Activated CD8-positive, alpha-beta memory T cell treated with anti-CD3 and anti-CD28 coated beads, Interleukin-2, amount 50 U/mL, for 48 hours (primary cell): ENCODE measurements around the gene CRIP2.

ENCODE experiments used
- DNase-seq: peaks from one replicate; pipeline ENCODE4 v3.0.0-alpha.2; 2020

Gene CRIP2

DNA sequence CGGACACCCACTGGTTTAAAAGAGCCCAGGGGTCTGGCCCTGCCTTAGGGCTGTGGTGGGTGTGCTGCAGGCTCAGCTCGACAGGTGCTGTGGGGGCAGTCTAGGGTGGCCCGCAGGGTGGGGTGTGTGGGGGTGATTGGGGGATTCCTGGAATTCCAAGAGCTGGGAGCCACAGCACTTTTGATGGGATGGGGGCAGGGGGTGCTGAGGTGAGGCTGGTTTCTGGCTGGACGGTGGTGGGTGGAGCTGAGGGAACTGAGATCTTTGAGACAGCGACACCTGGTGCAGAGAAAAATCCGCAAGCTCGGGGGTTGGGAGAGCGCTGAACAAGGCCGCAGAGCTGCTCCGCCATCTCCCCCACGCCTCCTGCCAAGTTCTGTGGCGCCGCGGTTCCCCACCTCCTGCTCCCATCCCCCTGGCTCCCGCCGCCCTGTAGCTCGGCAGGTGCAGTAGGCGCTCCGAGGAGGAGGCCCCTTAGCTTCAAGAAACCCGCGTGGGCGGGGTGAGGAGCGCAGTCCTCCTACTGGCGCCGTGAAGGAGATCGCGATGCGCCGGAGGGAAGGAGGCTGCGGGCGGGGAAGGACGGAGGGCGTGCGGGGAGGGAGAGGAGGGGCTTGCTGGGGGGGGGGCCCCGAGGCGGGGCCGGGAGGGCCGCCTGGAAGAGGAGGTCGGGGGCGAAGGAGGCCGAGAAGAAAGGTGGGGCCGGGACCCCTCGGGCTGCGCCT lies 15.1 kb downstream of the CRIP2 start:
- DNase-seq, result peak; percentile 89

DNA sequence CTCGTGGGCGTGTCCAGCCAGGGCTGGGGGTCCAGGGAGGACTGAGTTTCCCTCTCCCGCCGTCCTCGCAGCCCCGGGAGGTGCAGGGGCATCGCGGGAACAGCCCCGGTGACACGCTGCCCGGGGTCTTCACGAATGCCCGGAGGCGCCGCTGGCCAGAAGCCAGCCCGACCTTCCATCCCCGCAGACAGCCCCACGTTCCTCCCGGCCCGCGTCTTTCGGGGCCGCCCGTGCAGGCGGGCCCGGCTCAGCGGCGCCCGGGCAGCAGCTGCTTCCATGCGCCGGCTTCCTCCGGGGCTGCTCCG lies 15.6 kb downstream of the CRIP2 start:
- no peak for DNase-seq

DNA sequence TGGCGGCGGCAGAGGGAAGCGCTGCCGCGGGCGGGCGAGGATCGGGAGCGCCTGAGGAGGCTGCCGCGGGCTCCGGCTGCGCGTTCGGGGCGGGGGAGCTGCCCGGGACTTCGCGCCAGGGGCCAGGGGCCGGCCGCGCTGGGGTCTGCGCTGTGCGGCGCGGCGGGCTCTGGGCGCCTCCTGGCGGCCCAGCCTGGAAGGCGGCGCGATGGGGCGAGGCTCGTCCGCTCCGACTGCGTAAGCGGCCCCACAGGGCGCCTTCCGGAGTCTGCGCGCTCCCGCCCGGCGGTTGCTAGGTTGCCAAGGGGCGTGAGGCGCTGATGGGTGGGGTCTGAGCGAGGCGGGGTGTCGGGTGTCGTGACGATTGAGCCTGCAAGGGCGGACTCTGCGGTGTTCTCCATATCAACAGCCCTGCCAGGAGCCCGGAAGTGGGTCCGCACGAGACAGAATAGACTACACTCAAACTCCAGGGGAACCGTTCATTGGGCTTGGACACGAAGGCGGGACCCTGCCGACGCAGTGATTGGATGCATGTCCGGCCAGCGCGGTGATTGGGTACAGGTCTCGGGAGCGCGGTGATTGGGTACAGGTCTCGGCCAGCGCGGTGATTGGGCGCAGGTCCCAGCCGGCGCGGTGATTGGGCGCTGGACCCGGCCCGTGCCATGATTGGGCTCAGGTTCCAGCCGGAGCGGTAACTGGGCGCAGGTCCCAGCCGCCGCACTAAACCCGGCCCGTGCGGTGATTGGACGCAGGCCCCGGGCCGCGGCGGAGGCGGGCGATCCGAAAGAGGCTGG lies 16.1 kb downstream of the CRIP2 start, which contains the start of gene TEDC1:
TEDC1 (plus strand) TSS at position 675 of the 794 bp plus-strand sequence. CDS start 130 bp downstream, outside the sequence.
- peak; percentile 99 for DNase-seq

DNA sequence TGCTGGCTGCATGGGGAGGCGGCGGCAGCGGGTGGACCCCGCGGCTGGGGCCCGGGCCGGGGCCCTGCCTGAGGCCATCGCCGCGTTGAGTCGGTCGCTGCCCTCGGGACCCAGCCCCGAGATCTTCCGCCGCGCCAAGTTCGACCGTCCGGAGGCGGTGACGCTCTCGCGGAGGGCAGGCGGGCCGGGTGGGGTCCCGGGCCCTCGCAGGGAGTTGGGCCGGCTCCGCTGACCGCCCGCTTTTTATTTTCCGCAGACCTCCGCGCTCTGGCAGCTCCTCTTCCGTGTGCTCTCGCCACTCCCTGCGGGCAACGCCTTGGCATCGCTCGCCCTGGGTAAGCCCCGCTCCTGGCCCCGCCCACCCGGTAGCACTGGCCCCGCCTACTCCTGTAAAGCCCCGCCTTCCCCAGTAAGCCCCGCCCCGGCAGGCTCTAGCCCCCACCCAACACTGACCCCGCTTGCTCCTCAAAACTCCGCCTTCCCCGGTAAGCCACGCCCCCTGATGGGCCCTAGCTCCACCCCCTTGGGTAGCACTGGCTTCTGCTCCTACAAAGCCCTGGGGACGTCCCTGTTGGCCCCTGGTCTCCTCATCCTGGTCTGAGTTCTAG lies 16.8 kb downstream of the CRIP2 start:
- peak; percentile 98 for DNase-seq

DNA sequence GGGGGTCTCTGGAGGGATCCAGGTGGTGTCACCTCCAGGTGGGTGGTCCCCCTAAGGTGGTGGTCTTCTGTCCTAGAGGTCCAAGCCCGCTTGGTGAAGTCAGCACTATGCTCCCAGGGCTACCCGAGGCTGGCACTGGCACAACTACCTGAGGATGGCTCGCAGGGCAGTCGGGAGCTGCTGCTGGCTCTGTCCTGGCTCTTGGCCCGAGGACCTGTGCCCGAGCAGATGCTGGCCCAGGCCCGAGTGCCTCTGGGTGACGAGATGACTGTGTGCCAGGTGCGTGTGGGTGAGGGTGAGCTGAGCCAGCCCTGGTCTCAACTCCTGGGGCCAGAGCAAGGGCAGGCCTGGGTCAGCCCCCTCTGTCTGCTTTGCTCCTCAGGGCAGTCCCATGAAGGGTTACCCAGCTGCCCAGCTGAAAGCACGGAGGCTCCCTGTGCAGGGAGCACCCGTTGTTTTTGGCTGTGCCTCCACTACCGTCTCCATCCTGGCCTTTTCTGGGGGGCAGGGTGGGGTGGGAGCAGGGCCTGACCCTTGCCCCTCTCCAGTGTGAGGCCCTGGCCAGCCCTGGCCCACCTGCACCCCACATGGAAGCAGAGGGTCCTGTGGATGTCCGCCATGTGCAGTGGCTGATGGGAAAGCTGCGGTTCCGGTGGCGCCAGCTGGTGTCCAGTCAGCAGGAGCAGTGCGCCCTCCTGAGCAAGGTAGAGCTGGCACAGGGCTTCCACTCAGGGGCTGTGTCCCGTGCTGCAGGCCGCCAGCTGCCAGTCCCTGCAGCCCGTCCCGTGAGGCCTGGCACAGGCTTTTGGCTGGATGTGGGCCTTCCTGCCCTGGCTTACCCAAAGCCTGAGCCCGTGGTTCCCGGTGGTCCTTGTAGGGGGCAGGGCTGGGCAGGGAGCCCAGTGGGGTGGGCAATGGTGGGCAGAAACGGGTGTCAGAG lies 17.7 kb downstream of the CRIP2 start:
- DNase-seq, result no peak

DNA sequence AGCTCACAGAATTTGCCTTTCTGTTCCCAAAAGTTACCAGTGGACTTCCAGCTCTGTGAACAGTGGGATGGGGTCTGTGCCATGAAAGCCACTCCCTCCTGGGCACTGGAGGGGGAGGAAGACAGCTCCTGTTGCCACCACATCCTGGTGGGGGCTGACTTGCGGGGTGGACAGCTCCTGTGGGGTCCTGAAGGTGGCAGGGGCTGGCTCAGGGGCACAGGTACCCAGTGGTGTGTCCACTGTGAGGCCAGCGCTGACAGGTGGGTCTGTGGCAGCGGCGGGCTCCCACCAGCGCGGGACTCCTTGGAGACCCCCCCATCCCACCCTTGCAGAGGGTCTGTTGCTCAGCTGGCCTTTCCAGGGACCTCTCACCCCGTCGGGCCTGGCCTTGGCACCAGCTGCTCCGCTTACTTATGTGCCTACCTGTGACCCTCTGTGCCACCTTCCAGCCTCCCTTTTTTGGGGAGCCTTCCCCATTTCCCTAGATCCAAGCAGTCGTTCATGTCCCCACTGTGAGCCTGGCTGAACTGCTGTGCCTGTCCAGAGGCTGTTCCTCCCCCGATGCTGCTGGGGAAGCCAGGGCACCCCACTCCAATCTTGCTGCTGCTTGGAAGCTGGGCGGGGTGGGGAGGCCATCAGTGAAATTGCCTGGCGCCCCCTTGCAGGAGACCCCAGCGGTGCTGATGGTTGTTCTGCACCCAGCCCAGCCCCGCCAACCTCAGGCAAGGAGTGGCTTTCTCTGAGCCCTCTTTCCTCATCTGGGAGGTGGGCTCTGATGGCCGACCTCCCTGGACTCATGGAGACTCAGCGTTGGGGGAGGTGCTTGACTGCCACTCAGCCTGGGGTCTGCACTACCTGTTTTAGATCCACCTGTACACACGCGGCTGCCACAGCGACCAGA lies 18.6 kb downstream of the CRIP2 start:
- no peak for DNase-seq

DNA sequence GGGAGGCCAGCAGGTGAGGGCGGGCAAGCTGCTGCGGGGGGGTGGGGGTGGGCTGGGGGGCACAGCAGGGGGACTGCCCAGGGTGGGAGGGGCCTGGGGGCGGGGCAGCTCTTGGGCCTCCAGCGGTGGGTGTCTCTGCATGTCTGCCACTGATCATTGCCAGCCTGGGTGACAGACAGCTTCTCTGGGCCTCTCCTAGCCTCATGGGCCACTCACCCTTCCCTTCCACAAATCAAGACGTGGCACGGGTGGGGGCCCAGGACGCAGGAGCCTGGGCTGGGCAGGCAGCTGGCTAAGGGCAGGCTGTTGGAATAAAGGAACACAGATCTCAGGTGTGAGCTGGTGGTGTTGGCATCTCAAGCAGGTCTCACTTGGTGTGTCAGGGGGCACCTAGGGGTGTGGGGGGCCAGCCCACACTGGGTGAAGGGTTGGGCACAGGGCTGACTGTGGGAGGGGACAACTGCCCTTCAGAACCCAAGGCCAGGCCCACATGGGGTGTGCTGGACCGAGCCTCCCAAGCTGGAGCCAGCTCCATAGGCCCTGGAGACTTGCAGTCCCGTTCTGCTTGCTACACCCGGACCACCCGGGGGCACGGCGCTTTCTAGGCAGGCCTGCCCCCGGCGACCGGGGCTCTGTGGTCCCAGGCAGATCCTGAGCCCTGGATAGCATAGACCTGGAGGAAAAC lies 19.4 kb downstream of the CRIP2 start:
- DNase-seq, result no peak

DNA sequence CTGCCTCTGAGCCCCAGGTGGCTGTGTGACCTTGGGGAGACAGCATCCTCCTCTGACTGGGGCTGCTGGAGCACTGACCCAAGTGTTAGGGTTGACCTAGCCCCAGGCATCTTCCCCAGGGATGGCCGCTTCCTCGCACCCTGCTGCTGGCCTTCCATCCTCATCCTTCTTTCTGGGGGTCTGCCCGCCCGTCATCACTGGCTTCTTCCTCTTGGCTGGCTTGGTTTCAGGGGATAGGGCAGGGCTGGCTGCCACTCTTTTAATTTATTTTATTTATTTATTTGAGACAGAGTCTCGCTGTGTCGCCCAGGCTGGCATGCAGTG lies 19.9 kb downstream of the CRIP2 start:
- DNase-seq, result no peak

DNA sequence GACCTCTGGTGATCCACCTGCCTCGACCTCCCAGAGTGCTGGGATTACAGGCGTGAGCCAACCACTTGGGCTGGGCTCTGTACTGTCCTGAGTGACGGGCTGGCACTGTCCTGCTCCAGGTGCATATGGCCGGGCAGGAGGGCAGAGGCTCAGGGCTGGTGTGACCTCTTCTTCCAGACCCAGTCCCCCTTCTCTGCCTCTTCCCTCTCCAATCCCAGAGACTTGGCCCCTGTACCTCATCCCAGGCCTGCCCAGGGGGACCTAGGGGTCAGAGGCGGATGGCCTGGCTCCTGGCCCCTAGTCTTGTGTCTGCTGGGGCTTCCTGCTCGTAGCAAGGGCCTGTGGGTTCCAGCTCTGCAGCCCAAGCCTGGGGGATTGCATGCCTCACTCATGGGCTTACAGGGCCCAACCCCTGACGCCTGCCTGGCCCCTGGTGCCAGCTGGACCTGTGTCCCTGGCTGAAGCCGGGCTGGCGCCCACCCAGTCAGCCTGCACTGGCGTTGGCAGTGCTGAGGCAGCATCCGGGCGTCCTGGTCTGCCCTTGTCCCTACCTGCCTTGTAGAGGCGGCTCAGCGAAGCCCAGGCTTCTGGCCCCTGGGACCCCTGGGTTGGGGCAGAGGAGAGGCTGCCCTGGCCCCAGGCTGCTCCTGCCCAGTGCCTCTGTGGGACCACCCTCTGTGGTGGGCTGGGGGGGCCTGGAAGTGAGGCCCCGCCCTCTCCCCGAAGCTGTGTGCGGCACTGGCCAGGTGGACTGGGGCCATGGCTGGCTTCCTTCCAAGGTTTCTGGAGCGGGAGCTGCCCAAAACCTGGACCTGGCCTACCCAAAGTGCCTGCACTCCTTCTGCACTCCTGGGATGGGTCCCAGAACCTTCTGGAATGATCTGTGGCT lies 20.7 kb downstream of the CRIP2 start:
- no peak for DNase-seq

DNA sequence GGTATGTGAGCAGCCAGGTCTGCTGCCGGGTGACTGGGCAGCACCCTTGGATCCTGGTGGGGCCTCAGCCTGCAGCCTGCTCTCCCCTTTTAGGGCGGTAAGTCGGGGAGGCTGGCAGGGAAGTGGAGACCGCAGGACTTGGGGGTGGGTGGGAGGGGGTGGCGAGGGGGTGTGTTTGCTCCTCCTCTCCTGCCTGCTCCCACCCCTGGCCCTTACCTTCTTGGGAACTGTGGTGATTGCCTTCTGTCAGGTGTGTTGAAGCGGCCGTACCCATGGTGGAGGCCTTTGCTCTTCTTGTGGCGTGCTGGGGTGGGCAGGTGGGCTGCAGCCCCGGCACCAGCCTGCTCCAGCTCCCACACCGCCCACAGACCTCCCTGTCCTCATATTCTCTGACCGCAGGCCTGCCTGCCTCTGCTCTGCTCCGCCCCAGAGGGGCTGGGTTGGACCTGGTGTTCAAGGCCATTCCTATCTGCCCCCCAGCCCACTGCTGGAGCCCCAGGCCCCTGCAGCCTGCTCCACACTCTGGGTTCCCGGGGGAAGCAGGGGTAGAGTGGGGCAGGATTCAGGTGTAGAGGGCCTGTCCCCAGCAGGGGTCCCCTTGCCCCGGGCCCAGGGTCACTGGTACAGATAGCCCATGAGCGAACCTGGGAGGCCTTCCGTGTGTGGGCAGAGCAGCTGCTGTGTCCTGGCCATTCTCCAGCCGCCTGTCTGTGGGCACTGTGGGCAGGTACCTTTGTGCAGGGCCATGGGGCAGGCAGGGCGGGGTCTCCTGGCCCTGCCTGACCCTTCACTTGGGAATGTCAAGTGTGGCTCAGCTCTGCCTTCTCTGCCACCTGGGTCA lies 21.6 kb downstream of the CRIP2 start:
- DNase-seq, result no peak

DNA sequence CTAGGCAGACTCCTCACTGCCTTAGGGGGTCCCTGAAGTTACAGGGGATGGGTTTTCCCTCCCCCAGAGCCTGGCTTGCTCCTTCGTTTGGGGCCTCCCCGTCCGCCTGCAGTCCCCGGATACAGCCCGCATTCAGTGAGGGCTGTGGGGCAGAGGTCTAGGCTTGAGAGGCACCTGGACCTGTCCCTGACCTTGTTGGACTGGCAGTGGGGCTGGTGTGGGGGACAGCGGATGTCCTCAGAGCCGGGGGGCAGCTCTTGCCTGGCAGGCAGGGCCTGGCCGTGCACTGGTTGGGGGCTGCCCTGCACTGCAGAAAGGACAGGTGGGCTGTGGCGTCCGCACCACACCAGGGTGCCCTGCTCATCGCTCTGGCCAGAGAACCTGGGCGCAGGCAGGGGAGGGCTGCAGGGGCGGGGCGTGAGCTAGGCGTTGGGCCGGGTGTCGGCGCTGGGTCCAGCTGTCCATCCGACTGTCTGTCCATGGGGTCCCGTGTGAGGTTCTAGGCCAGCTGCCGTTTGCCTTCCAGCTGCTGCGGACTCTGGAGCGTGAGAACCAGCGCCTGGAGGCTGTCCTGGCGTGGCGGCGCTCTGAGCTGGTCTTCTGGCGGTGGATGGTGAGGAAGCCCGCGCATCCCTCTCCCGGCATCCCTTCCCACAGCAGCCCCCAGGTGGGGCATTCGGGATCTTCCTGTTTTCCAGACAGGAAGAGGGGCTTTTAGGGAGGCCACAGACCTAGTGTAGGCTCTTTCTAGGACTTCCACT lies 22.4 kb downstream of the CRIP2 start:
- DNase-seq, result peak; percentile 52

DNA sequence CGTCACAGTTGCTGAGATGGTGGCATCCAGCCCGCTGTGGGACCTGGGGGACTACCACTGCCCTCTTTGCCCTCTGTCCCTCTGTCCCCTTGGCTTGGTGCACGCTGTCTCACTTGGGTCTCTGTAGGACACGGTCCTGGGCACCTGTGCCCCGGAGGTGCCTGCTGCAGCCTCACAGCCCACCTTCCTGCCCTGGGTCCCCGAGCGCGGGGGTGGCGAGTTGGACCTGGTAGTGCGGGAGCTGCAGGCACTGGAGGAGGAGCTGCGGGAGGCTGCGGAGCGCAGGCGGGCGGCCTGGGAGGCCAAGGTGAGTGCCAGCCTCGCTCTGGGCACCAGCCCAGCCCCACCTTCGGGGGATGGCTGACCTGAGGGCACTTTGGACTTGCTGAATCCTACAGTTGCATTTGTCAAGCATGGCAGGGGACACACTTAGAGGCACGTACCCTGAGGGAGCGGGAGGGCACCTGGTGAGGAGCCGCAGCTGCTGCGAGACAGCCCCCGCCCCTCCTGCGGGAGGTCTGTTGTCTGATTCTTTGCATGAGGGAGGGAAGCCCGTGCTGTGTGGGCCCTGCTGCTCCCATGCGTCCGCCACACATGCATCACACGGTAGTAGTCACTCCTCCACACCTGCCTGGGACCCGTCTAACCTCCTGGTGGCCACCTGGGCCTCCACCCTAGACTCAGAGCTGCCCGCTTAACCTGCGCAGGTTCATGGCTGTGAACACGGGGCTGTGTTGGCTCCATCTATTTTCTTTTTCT lies 23.2 kb downstream of the CRIP2 start:
- no peak for DNase-seq

DNA sequence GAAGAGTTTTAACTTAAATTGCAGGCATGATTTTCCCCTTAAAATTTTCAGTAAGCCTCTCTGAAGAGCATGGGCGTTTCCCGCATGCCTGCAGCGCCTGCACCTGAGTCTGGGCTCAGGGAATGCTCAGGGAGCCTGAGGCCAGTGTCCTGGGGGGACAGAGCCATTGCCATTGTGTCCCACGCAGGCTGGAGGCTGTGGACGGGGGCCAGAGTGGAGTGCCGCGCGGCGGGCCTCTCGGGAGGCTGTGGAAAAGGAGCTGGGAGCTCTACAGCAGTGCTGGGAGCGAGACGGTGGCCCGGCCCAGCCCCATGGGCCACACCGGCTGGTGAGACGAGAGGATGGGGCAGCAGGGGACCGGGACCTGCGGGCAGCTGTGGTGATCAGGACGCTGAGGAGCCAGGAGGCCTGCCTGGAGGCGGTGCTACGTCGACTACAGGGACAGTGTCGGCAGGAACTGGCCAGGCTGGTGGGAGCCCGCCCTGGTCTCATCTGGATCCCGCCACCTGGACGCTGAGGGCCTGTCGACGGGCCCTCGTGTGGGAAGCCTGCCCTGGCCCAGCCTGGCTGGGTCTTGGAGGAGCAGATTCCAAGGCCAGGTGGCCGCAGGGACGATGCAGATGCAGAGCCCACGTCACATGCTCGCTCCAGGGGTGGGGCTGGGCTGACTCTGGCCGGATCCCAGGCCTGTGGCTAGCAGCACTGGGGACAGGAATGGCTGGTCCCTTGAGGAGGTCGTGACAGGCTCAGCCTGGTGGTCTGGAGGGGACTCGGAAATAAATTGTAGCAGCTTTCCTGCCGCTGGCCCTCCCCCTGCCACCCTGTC lies 24.0 kb downstream of the CRIP2 start:
- no peak for DNase-seq

DNA sequence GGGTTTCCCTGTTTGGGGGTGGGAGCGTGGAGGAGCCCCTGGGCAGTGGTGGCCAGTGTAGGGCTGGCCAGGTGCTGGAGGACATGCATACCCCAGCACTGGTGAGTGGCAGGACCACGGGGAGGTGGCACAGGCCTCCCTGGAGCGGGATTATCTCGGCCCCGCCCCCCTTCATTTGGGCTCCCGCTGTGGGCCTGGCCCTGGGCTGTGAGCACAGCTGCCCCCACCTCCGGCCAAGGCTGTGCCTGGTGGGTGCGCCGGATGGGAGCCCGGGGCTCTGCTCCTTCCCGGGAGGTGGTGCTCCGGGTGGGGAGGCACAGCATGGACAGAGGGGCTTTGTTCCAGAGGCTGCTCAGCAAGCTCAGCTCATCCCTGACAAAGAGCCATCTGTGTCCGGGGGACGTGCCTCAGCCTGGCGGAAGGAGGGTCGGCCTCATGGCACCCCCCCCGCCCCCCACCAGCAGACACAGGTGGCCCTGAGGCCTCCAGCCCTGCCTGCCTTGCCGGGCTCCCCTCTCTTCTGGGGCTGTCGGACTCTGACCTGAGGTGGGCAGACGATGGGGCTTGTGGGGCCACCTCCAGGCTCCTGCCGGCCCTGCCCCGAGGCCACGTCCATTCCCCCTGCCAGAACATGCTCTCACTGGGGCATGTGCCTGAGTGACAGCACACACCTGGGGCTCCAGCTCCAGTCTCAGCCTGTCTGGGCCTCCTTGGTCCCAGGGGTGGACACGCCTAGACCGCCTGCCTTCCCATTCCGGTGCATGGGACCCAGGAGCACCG lies 24.8 kb downstream of the CRIP2 start:
- peak; percentile 47 for DNase-seq

DNA sequence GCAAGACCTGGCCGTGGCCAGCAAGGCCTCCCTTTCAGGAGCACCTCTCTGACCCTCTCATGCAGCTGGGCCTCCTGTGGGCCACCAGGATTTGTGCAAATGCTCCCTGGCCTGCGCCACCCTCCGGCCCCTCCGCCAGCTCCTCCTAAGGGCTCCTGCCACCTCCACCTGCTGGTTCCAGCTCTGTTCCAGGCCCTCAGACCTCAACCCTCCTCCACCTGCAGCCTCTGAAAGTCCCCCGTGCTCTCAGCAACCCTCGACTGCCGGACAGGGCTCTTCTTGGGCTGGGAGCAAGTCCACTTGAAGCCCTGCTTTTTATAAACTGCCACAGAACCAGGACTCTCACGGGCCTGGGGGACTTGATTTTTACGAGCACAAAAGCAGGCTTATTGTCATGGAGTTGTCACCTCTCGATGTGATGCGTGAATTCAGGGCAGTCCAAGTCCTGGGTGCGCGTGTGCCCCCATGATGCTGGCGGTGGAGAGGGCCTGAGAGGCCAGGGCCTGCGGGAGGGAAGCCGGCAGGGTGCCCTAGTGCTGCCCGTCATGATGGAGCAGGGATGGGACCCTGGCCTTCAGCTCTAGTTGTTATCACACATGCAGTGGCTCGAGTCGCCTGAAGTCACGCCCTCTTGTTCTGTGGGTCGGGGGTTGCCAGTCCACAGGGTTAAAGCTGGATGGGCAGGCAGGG lies 25.6 kb downstream of the CRIP2 start:
- no peak for DNase-seq
